Measurements from ENCODE around the gene ANKRD23.

Gene ANKRD23

DNA sequence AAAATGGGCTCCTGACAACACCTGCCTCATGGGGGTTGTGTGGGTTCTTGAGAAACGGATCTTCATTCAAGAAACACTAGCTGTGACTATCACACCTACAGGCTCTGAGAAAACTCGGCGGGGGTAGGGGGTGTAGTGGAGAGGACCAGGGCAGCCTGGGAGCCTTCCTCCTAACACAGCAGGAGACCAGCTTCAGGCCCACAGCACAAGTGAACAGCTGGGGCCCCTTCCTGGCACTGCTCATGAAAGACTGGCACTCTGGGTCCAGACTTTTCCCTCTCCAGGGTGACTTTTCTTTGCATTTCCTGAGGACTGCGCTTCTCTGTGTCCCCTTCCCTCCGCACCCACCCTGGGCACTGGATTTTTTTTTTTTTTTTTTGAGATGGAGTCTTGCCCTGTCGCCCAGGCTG, 33.2 kb upstream of the ANKRD23 start:
- no peak for DNase-seq

DNA sequence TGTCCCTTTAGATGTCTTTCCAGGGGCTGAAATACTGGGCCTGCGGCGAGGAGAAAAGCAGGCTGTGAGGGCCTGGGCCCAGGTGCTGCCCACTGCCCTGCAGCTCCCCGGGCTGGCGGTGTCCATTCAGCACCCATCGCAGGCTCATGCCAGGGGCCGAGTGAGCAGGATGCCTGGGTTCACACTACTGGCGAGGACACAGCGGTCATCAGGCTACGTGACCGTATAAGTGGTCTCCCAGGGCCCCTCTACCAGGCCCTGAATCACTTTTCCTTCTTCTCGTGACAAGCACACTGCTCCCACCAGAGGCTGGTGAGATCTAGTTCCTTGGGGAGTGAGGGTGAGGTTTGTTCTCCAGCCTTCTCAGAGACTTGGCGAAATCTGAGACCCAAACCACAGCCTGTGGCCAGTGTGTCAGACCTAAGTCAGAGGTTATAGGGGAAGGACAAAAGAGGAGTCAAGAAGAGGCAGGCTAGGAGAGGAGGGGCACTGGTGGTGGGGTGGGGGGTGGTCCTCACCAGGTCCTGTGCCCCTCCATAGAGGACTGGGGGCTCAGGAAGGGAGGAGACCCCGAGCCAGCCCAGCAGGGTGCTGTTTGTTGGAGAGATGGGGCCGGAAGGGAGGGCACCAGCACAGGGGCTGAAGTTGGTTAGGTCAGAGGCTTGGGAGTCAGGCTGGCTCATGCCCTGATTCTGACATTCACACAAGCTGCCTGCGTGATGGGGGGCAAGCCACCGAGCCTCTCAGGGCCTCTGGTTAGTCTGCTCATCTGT, 32.6 kb upstream of the ANKRD23 start:
- DNase-seq: no peak

DNA sequence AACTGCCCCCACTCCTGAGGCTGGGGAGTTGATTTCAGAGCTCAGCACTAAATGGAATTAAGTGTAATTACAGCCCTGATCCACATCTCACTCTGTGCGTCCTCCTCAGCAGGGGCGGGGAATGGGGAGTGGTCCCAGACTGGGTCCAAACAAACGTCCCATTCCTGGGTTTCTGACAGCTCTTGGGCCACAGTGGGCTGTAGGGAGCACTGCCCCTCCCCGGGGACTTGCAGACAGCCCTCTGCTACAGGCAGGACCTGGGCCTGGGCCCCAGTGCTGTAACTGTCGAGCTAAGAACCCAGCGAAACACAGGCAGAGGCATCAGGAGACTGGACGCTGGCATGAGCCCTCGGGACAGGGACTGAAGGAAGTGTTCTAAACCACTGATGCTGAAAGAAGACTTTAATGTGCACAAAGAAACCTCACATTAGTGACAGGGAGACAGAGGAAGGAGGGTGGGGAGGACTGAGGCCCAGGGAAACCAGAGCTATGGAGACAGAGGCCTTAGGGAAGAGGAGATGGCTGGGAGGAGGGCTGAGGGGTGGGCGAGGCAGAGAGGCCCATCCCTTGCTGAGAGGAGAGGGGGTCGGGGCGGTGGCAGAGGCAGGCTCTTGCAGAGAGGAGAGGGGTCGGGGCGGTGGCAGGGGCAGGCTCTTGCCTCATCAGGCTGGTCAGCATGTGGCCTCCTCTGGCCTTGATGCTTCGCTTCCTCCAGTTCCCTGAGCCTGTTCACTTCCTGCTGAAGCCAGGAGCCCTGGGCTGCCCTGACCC, 31.9 kb upstream of the ANKRD23 start:
- no peak for DNase-seq

DNA sequence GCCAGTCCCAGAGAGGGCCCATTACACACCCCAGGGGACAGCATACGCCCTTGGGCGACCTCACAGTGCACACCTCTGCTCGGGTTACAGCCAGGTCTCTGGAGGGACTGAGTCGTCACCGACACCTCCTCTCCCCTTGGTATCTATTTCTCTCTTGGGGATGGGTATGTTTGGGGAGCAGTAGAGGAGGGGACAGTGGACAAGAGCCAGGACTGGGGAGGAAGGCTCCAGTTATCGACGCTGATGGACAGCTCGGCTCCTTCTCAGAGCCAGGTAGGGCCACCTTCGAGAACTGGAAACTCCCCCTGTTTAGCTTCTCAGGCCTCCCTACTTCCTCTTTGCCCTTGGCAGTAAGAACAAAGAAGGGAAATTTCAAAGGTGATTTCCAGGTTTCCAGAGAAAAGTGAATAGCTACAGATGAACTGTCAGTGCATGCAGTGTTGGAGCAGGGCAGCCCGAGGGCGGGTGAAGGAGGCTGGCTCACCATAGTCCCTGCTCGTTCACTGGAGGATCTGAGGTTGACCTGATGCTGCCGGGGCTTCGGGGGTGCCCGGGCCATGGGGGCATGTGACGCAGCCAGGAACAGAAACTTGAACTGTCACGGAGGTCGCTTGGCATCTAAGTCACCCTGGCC, 30.5 kb upstream of the ANKRD23 start:
- DNase-seq: no peak

DNA sequence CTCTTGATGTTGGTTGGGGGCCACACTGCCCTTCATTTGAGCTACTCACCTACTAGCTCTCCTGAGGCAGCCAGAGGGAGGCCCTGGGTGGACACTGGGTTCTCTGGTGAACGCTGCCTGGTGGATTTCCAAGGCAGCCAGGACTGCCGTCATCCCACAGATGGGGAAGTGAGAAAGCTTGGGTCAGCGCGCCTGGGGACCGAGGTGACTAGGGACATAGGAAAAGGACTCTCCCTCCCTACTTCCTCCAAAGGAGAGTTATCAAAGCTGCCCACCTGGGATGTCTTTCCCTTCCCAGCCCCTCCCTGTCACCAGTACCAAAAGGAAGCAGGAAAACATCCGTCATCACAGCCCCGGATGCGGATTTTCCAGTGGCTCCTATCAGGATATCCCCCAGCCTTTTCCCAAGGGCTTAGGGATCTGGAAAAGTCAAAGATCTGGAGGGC, 29.9 kb upstream of the ANKRD23 start:
- no peak for DNase-seq

DNA sequence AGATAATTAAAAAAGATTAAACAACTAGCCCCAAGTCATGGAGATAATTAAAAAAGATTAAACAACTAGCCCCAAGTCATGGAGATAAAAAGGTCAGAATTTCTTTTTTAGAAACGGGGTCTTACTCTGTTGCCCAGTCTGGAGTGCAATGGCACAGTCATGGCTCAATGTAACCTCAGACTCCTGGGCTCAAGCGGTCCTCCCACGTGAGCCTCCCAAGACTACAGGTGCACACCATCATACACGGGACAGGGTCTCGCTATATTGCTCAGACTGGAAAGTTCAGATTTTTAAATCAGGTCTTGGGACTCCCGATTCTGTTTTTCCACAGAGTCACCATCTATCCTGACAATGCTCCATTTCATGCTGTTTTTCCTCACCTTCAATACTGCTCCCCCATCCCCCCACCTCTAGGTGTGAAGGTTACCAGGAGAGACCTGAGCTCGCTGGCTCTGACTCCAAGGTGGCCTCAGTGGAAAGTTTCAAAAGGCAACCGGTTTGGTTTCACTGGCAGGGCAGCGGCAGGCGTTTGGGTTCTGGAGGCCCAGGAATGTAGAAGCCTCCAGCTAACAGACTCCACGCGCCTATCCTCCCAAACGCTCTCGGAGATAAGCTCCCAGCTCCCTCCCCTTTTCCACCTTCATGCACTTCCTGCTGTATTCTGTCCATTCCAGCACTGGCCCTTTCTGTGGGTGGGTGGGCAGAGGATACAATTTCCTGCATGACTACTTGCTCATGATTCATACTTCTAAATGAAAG, 28.9 kb upstream of the ANKRD23 start:
- no peak for DNase-seq

DNA sequence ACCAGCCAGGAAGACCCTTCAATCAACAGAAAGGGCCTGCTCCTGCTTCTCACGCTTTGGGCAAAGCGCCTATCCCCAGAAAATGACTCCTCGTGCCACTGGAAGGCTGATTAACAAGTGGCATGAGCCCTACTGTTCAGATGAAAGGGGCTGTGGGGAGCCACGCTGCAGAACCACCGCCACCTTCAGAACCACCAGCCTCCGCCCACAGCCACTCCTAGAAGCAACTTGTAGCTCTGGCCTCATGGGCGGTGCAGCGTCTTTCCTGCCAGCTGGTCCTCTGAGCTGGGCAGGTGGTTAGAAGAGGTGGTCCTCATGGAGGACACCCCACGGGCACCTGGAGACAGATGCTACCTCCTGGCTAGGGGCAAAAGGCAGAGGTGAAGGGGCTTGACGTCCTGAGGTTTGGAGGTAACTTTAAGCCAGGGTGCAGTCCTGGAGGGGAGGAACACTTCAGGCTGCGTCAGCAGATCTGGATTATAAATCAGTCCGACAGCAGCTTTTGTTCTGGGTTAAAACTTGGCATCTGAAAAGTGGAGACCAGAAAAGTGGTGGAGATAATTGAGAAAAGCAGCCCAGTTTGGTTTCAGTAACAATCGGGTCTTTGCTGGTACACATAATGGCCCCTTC, 26.9 kb upstream of the ANKRD23 start:
- DNase-seq: no peak

DNA sequence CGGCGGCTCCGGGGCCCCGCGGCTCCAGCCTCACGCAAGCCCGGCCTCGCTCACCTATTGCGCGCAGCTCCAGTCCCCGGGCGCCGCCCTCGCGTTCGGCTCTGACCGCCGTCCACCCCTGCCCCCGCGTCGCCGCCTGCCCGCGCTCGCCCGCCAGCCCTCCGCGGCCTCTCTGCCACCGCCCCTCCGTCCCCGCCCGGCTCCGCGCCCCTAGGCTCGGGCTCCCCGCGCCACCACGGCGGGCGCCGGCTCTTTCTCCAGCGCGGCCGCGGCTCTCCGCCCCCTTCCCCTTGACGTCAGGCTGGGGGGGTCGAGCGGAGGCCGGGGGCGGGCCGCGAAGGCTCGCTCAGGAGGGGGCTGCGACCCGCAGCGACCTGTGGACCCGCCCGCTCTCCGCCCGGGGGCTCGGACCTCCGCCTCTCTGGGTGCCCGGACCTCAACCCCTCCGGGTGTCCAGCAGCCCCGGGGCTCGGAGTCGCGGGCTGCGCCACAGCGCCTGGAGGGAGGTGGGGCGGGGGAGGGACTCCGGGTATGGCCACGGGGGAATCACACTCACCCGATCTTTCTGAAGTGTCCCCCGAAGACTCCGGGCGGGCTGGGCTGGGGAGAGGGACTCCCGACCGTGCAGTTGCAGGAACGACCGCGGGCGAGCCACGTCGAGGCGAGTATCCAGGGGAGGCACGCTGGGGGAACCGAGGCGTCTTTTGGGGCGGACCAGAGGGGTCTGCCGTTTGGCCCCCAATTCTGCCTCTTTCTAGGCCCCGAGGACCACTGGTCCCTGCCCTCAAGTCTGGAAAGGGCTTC, 26.2 kb upstream of the ANKRD23 start, which contains the start of gene SEMA4C:
SEMA4C (minus strand) TSS at position 259 of the 804 bp plus-strand sequence. CDS start 2,194 bp downstream, outside the sequence.
- DNase-seq: no peak

DNA sequence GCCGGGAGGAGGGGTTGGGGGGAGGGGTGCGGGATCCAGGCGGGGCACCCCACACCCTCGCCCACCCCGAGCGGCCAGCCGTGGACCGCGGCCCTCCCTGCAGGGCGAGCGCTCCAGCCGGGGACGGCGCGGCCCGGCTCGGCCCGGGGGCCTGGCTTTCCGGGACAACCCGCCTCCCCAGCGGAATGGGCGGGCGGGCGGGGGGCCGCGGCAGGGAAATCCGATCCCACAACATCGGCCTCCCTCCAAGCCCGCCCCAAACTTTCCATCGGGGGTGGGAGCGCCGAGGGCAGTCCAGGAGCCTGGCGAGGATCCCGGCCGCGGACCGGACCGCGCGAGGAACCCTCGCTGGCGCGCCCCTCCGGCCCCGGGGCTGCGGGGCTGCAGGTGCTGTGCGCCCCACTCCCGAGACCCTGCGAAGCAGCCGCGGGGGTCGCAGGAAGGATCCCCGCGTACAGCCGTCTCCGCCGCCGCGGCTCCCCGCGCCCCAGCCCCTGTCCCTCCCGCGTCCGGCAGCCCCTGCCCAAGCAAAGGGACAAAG, 25.5 kb upstream of the ANKRD23 start:
- DNase-seq: peak; percentile 26

DNA sequence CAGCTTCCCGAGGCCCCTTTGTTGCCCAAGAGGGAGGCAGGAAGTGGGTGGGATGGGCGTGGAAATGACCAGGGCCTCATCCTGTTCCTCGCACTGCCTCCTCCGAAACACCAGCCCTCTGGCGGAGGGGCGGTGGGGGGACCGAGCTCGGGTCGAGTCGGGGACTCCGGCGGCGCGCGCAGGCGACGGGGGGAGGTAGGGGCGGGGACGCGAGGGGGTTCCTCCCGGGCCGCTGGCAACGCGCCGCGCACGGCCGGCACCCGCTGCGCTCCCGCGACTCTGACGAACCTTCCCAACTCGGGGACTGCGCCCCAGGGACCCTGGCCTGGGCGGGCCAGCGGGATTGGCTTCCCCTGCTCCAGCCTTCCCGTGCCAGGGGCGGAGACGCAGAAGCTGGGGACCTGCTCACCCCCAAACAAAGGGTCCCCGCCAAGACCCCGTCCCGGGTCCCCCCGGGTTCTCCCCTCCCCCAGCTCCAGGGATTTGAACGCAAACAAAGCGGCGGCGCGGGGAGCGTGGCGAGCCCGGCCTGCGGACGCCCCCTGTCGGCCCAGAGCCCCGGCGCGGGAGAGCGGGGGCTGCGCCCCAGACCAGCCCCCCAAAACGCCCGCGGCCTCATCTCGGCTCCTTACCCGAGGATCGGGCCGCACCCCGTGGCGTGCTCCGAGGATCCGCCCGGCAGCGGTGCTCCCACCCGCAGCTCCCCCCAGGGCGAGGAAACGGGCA, 24.9 kb upstream of the ANKRD23 start:
- peak; percentile 82 for DNase-seq

DNA sequence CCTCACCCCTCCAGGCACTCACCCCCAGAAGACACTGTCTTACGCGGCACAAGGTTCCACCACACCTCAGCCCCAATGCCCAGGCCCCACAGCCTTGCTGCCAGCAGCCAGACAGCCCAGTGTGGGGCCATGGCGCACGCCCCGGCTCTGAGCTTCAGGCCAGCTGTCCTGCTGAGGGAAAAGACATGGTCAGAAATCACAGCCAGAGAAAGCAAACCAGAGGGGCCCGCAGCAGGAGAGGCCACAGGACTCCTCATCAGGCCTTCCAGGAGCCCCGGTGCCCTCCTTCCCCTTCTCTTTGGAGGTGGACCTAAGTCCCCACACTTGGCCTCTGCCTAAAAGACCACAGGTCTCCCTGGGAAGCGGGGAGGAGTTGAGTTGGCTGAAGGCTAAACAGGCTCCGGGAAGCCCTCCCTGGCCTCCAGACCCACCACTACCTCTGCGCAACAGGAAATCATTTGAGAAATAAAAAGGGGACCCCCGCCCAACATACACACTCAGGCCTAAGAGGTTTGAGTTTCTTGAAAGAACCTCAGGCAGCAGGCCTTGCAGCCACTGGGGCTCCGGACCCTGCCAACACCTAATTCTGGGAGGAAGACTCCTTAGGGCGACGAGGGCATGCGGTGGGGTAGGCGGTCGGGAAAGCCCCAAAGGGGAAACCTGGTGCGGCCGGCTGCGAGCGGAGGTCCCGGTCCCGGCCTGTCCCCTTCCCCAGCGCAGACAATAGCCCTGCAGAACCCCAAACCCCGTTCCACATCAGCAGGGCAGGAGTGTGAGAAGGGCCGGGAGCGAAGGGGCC, 24.1 kb upstream of the ANKRD23 start:
- no peak for DNase-seq

DNA sequence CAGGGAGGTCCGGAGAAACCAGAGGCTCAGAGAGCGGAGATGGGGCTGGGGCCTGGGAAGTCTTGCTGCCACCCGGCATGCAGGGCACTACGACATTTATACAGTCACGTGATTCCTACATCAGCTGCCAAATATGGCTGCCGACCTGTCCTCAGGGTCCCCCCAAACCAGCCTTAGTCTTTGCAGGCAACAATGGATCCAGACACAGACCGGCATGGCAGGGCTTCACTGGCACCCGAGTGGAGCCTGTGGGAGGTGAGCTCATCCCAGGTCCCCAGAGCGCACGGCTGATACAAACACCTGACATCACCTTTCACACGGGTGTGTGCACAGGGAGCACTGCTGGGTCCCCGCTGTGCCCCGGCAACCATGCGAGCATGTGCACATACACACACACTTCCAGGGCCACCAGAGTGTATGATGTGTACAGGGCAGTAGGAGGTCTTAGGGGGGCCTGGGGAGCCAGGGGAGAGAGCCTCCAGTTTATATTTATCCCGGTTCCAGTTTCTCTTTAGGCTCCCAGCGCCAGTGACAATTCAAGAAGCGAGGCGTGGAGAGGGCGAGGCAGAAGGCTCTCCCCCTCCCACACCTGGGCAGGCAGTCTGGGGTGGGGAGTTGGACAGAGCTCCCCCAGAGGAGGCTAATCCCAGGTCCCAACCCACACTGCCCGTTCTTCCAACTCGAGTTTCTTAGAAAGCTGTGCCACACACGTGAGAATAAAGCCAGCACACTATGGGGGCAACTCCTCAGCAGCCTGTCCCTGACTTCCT, 23.4 kb upstream of the ANKRD23 start:
- DNase-seq: no peak

DNA sequence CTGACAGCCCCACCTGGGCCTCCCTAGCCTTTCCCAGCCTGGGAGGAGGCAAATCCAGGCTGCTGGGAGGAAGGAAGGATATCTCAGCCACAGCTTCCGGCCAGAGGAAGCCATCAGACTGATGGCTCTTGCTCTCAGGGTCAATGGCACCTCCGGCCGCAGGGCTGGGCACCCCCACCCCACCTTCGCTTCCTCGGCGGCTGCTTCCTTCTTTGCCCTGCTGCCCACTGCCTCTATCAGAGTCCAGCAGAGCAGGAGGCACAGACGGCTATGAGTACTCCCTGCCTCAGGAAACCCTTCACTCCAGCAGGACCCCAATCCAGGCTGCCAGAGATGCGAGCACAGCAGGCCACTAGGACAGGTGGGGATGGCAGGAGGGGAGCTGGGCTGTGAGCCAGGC, 22.8 kb upstream of the ANKRD23 start:
- DNase-seq: no peak

DNA sequence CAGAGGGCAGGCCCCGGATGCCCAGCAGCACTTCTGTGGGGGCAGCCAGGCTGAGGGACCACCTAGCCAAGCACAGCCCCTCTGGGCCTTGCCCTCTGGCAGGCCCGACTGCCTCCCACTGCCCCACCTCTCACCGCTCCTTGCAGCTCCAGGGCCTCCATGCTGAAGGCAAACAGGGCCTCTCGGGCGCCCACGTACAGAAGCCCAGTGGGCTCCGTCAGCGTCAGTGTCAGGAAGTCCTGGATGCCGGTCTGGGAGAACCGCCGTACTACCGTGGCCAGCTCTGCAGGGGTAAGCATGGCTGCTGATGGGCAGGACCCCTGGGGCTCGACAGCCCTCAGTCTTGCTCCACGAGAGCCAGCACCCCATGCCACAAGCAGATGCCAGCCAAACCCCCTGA, 22.3 kb upstream of the ANKRD23 start:
- no peak for DNase-seq

DNA sequence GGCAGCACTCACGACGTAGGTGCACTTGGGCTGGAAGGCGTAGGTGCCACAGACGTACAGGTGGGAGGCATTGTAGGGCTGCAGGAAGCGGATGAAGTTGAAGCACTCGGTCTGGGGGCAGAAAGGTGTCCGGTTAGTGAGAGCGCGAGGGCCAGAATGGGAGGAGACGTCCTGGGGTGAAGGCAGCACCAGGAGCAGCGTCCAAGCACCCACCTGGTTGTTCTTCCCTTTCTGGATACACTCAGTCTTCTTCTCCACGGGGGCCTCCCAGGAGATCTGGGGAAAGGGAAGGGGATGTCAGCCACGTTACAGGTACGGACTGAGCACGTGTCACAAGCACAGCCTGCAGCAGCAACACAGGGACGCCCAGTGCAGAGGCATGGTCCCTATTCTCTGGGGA, 21.8 kb upstream of the ANKRD23 start:
- no peak for DNase-seq

DNA sequence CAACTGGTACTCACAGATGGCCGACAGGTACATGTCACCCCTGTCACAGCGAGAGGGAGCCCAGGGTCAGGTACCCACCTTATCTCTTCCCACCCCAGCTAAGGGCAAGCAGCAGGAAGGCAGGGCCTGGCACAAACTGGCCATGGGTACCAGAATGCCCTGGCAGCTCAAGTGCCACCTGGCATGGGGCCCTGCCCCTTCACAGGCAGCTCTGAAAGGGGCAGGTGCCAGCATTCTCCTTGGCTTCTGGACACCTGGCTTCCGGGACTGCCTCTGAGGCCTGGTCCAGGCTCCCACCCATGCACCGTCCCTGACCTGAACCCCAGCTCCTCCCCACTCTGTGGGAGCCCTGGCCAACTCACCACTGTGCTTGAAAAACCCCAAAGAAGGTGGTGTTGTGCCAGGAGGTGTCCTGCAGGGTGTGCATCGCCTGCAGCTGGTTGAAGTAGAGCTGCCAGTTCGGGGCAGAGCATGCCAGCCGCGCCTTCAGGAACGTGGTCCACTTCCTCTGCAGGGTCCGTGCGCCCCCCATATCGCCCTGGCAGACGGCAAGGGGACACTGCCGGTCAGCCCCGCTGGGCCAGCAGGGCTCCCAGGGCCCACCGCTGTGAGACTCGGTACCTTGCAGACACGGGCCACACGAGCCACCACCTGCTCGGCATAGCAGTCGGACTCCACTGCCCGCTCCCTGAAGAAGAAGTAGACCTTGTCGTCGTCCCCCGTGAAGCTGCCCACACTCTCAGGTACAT, 20.7 kb upstream of the ANKRD23 start:
- DNase-seq: no peak

DNA sequence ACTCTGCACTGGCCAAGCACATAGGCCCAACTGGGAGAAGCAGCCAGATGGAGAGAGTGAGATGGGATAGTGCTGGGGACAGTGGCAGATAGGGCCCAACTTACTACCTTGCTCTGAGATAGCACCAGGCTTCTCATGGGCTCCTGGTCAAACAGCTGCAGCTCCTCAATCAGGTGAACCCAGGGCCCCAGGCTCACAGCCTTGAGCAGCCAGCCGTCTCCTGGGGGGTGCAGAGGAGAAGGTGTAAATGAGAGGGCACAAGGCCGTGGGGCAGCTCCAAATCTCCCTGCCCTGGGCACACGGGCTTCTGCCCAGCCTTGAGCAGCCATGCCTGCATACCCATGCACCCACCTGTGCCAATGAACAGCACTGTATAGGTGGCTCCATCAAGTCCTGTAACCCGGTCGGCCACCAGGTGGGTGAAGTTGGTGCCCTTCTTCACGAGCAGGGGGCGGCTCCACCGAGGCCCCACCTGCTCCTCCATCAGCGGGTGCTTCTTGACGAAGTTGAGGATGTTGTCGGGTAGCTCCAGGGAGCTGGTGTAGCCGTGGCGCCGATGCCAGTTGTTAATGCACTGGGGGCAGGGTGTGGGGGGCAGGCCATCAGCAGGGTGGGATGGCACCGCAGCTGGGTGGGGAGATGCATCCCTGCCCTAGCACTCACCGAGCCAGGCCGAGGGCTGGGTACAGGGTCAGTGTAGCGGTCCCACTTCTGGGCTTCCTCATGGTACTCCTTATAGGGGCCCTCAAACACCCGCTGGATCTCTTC, 19.9 kb upstream of the ANKRD23 start:
- DNase-seq: no peak

All from amniotic stem cell (primary cell).